PC-9 (cell line): ENCODE data around the gene RASEF.

Source experiments
- EZH2 ChIP-seq: fragments of 200-600 bp; sonication (generic); IDR thresholded peaks from 2 replicates; pipeline ENCODE4 v1.8.0; 2017; ENCODE audit warnings: antibody characterized with exemption, low read depth
- TF ChIP-seq, protein P1 (sequence below): fragments of 200-600 bp; sonication (generic); conservative IDR thresholded peaks from 2 replicates; pipeline ENCODE4 v1.6.1; 2017; ENCODE audit warnings: mixed run types, antibody characterized with exemption, mild to moderate bottlenecking, moderate library complexity

DNA sequence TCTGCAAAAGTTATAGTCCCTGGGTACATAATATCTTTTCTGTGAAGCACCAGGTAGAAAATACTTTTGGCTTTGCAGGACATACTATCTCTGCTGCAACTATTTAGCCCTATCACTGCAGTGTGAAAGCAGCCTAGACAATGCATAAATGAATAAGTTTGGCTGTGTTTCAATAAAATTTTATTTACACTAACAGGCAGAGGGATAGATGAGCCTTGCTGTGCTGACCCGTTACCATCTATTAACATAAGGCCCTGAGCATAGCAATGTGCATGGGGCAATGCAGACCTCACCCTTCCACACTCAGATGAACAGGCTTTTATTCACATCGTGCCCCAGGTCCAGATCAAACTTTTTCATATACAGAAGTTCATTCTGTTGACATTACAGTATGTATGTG, 27.8 kb downstream of the RASEF start:
- TF ChIP-seq, protein P1, sequence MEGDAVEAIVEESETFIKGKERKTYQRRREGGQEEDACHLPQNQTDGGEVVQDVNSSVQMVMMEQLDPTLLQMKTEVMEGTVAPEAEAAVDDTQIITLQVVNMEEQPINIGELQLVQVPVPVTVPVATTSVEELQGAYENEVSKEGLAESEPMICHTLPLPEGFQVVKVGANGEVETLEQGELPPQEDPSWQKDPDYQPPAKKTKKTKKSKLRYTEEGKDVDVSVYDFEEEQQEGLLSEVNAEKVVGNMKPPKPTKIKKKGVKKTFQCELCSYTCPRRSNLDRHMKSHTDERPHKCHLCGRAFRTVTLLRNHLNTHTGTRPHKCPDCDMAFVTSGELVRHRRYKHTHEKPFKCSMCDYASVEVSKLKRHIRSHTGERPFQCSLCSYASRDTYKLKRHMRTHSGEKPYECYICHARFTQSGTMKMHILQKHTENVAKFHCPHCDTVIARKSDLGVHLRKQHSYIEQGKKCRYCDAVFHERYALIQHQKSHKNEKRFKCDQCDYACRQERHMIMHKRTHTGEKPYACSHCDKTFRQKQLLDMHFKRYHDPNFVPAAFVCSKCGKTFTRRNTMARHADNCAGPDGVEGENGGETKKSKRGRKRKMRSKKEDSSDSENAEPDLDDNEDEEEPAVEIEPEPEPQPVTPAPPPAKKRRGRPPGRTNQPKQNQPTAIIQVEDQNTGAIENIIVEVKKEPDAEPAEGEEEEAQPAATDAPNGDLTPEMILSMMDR: no peak
- TF ChIP-seq EZH2: no peak
